HG02623 (cell line): Measurements from ENCODE around the gene SERINC5.
"Not testable (repeated sequence)": the region's sequence is repeated elsewhere in the genome, so short reads cannot be mapped to it uniquely, and the experiment has no call there.

Experiments
- ATAC-seq: cut with Tn5 transposase; IDR thresholded peaks from one replicate; pipeline ENCODE4 v1.9.1; 2021; ENCODE audit warnings: moderate library complexity; ENCODE audit not compliant: unreplicated experiment

The SERINC5 gene

GRCh38 chr5:80111376-80111990 is 144.4 kb downstream of the SERINC5 start:
- ATAC-seq, result not testable (repeated sequence)

GRCh38 chr5:80109646-80110478 is 146.0 kb downstream of the SERINC5 start:
- ATAC-seq, result peak; percentile 40

- no peak for ATAC-seq
Measured at GRCh38 chr5:80106916-80107315, 148.9 kb downstream of the SERINC5 start.

- ATAC-seq, result no peak
Measured at GRCh38 chr5:80105698-80106439, 150.0 kb downstream of the SERINC5 start.

- ATAC-seq, result no peak
Measured at GRCh38 chr5:80103371-80103770, 152.5 kb downstream of the SERINC5 start.

GRCh38 chr5:80101993-80102392 is 153.9 kb downstream of the SERINC5 start:
- ATAC-seq, result no peak

- ATAC-seq, result no peak
Measured at GRCh38 chr5:80097451-80097850, 158.4 kb downstream of the SERINC5 start.

GRCh38 chr5:80094236-80094738 is 161.6 kb downstream of the SERINC5 start:
- ATAC-seq, result no peak

GRCh38 chr5:80093796-80094195 is 162.1 kb downstream of the SERINC5 start:
- ATAC-seq, result no peak

GRCh38 chr5:80092486-80093107 is 163.3 kb downstream of the SERINC5 start:
- no peak for ATAC-seq

GRCh38 chr5:80091792-80092192 is 164.1 kb downstream of the SERINC5 start:
- ATAC-seq, result not testable (repeated sequence)

GRCh38 chr5:80090884-80091166 is 165.0 kb downstream of the SERINC5 start:
- no peak for ATAC-seq

GRCh38 chr5:80083101-80083890 is 172.6 kb downstream of the SERINC5 start:
- peak; percentile 68 for ATAC-seq

GRCh38 chr5:80082731-80083100 is 173.1 kb downstream of the SERINC5 start:
- ATAC-seq, result no peak

- no peak for ATAC-seq
Measured at GRCh38 chr5:80082281-80082680, 173.6 kb downstream of the SERINC5 start.

GRCh38 chr5:80078921-80079320 is 176.9 kb downstream of the SERINC5 start:
- ATAC-seq, result no peak

GRCh38 chr5:80077051-80077714 is 178.7 kb downstream of the SERINC5 start:
- no peak for ATAC-seq

GRCh38 chr5:80076131-80077050 is 179.5 kb downstream of the SERINC5 start:
- ATAC-seq, result no peak
